Calu3 (cell line): ENCODE data around the gene ZDHHC24. TPM values are rescaled to one million over a fixed set of nuclear protein-coding genes. Genes with fewer than 3 reads are reported as not detected.
"Not testable (repeated sequence)": the region's sequence is repeated elsewhere in the genome, so short reads cannot be mapped to it uniquely, and the experiment has no call there.

ENCODE experiments used
- BruUV-seq: library from RNA; stranded (reverse); fragments of 400-500 nt; replicated peaks from 2 replicates; lab custom pipeline; 2021; lab: Mats Ljungman, UMichigan
- CTCF ChIA-PET: fragments of 300-600 bp; sonication (Branson Sonifier 250); formaldehyde crosslinking; loops from one replicate; lab custom pipeline; 2022; ENCODE audit warnings: antibody characterized with exemption; lab: Charles Lee
- DNase-seq: peaks from one replicate; pipeline ENCODE4 v3.0.0; 2022
- H3K27ac Mint-ChIP-seq: one replicate; pipeline ENCODE4 v1.8.0; 2022; ENCODE audit warnings: mixed read lengths; ENCODE audit not compliant: unreplicated experiment
- H3K27me3 Mint-ChIP-seq: one replicate; pipeline ENCODE4 v1.8.0; 2022; ENCODE audit warnings: mixed read lengths; ENCODE audit not compliant: unreplicated experiment
- H3K36me3 Mint-ChIP-seq: one replicate; pipeline ENCODE4 v1.8.0; 2022; ENCODE audit warnings: mild to moderate bottlenecking, moderate library complexity, mixed read lengths; ENCODE audit not compliant: insufficient read depth, unreplicated experiment
- H3K4me1 Mint-ChIP-seq: one replicate; pipeline ENCODE4 v1.8.0; 2022; ENCODE audit warnings: mild to moderate bottlenecking, low read depth, mixed read lengths; ENCODE audit not compliant: unreplicated experiment
- H3K4me3 Mint-ChIP-seq: one replicate; pipeline ENCODE4 v1.8.0; 2022; ENCODE audit warnings: mild to moderate bottlenecking, low read depth, moderate library complexity, mixed read lengths; ENCODE audit not compliant: unreplicated experiment
- H3K9me3 Mint-ChIP-seq: one replicate; pipeline ENCODE4 v1.8.0; 2022; ENCODE audit warnings: low read depth, mixed read lengths; ENCODE audit not compliant: unreplicated experiment
- intact Hi-C: fragments of 100-400 bp; cut with micrococcal nuclease; formaldehyde crosslinking; loops from one replicate; pipeline ENCODE4 v1.10.0; 2022; ENCODE audit not compliant: unreplicated experiment
- total RNA-seq: library from RNA; stranded (reverse); gene quantifications from 2 replicates; pipeline ENCODE4 v1.2.3, GENCODE V29; 2022
- TF ChIP-seq, protein P1 (sequence below): fragments of 200-600 bp; IDR thresholded peaks from one replicate; pipeline ENCODE4 v1.8.0; 2022; ENCODE audit warnings: antibody characterized with exemption; ENCODE audit not compliant: unreplicated experiment

The ZDHHC24 gene
- total RNA-seq, 1 experiment from 2014 or later, result 15.1 TPM

DNA sequence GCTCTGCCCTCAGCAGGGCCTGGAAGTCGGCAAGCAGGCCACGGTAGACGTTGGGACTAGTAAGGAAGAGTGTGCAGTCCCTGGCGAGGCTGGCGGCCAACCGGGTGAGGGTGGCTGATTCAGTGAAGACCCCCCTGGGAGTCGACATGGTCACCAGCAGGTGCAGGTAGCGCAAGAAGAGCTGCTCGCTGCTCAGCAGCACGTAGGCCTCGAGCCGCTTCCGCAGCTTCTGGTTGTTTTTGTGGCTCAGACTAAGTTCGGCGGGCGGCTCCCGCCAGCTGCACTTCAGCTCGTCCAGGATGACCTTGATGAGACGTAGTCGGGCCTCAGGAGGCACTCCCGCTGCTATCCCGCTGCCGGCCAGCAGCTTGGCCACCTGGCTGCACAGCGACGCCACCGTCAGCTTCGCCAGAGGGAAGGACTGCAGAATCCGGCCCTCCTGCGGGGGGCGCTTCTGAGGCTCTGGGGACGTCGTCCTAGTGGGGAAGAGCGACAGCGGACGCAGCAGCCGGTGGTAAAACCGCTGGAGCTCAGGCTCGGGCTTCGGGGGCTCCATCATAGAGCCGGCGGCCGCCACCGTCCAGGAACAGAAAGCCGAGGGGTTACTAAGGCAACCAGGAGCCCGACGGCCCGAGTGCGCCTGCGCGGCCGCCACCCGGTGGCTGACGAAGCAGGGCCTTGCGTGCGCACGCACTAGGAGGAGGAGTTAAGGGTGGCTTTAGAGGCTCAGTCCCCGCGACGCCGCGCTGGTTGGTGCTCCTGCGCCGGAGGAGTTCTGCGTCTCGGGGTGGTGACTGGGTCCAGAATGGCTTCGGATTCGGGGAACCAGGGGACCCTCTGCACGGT lies 46.8 kb upstream of the ZDHHC24 start, which contains the start of the genes CCDC87 and CCS:
Gene CCDC87 (minus strand): TSS at position 607 of the 846 bp plus-strand sequence. CDS start 48 bp downstream, at position 559.
Gene CCS (plus strand): TSS at position 729 of the 846 bp plus-strand sequence. CDS start 77 bp downstream, at position 806.
- BruUV-seq, result no TSS peak
- Mint-ChIP-seq H3K4me3 (peak within 1 kb of the TSS; percentile 87), H3K9me3 (no peaks in the 10 kb centered on the region), H3K36me3 (peaks cover 25% of the 10 kb centered on the region), H3K27ac (peak within 1 kb of the TSS; percentile 77), H3K4me1 (no peaks in the 10 kb centered on the region), H3K27me3 (no peaks in the 10 kb centered on the region)
- CTCF ChIA-PET, result interaction anchor here (0.6 to 1.4 kb wide), 2 partner anchors 46 to 67 kb away, joined by 4 to 9 read pairs; partner anchors contain the start of gene RBM4
- TF ChIP-seq, protein P1, sequence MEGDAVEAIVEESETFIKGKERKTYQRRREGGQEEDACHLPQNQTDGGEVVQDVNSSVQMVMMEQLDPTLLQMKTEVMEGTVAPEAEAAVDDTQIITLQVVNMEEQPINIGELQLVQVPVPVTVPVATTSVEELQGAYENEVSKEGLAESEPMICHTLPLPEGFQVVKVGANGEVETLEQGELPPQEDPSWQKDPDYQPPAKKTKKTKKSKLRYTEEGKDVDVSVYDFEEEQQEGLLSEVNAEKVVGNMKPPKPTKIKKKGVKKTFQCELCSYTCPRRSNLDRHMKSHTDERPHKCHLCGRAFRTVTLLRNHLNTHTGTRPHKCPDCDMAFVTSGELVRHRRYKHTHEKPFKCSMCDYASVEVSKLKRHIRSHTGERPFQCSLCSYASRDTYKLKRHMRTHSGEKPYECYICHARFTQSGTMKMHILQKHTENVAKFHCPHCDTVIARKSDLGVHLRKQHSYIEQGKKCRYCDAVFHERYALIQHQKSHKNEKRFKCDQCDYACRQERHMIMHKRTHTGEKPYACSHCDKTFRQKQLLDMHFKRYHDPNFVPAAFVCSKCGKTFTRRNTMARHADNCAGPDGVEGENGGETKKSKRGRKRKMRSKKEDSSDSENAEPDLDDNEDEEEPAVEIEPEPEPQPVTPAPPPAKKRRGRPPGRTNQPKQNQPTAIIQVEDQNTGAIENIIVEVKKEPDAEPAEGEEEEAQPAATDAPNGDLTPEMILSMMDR, result peak; percentile 50
- DNase-seq, result peak; percentile 97
- intact Hi-C loops, result no loop called here

DNA sequence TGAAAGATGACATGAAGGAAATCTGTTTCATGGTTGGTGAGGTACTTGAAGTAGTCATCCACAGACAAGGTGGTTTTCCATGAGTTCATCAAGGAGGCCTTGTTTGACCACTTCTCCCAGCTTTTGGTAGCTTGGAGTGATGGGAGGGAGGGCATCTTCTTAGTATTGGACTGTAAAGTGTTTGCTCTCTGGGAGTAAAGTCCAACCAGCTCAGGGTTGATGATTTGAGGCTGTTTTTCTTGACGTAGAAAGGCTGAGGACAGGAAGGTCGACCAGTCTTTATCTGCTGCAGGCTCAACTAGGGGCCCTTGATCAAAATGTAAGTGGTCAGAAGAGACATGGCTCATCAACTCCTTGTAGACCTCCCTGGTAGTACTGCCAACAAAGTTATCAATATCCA lies 45.3 kb upstream of the ZDHHC24 start:
- Mint-ChIP-seq H3K27me3 (no peaks in the 10 kb centered on the region), H3K36me3 (peaks cover 25% of the 10 kb centered on the region), H3K4me3 (no peak overlapping the region), H3K4me1 (no peaks in the 10 kb centered on the region), H3K9me3 (no peaks in the 10 kb centered on the region), H3K27ac (no peak overlapping the region)
- BruUV-seq, result no TSS peak
- CTCF ChIA-PET, result no interaction called here
- DNase-seq, result no peak
- TF ChIP-seq, protein P1, result no peak
- intact Hi-C loops, result no loop called here

DNA sequence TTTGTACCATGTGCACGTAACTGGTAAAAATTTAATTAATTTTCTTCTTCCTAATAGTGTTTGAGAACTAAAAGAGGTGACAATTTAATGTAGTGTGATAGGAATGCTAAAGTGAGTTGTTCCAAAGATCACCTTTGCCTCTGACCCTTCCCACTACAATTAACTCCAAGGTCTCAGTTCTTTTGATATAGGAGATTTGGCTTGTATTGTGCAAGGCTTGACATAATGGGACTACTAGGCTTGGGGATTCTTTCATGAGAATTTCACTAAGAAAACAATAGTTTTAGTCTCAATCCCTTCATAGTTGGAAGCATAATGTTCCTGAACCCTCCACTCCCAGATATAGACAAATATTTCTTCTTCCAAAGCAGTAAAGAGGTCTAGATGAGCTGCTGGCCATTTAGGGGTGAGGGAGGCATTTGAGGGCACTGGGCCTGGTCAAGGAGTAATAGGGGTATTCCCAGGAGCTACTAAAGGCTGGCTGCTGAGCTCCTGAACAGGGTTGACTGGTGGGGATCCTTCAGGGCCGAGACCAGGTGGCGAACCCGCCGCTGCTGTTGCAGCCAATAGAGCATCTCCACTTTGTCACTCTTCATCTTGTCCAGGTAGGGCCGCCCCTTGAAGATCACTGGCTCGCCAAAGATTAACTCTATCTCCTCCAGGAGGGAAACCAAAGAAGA lies 44.3 kb upstream of the ZDHHC24 start:
- H3K4me3 Mint-ChIP-seq, result no peak overlapping the region
- H3K27ac Mint-ChIP-seq, result no peak overlapping the region
- CTCF ChIA-PET, result no interaction called here
- no peaks in the 10 kb centered on the region for H3K9me3 Mint-ChIP-seq
- intact Hi-C loops, result no loop called here
- no peak for DNase-seq
- no peaks in the 10 kb centered on the region for H3K27me3 Mint-ChIP-seq
- TF ChIP-seq, protein P1, result no peak
- no peaks in the 10 kb centered on the region for H3K4me1 Mint-ChIP-seq
- no TSS peak for BruUV-seq
- peaks cover 25% of the 10 kb centered on the region for H3K36me3 Mint-ChIP-seq

DNA sequence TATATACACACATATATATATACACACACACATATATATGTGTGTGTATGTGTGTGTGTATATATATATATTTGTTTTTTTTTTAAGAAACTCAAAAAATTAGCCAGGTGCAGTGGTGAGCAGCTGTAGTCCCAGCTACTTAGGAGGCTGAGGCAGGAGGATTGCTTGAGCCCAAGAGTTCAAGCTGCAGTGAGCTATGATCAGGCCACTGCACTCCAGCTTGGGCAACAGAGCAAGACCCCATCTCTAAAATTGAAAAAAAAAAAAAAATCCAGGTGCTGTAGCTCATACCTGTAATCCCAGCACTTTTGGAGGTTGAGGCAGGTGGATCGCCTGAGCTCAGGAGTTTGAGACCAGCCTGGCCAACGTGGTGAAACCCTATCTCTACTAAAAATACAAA lies 43.5 kb upstream of the ZDHHC24 start:
- BruUV-seq, intact Hi-C loops, H3K4me3 Mint-ChIP-seq, DNase-seq, H3K27me3 Mint-ChIP-seq, H3K27ac Mint-ChIP-seq, CTCF ChIA-PET, H3K9me3 Mint-ChIP-seq, H3K4me1 Mint-ChIP-seq: not testable (repeated sequence)
- peaks cover 25% of the 10 kb centered on the region for H3K36me3 Mint-ChIP-seq
